Smooth muscle cell (in vitro differentiated cells): ENCODE measurements around the gene AGTPBP1. TPM values are rescaled to one million over a fixed set of nuclear protein-coding genes. Genes with fewer than 3 reads are reported as not detected.

Source experiments
- DNase-seq: peaks from one replicate; lab custom pipeline; 2025; ENCODE audit not compliant: unreplicated experiment; lab: John Stamatoyannopoulos, UW
- H2AFZ ChIP-seq: fragments of 200-600 bp; sonication (generic); 2 replicates; pipeline ENCODE4 v1.6.0; 2016; ENCODE audit warnings: antibody characterized with exemption, low read depth, mild to moderate bottlenecking
- H3F3A ChIP-seq: fragments of 200-600 bp; sonication (generic); 2 replicates; pipeline ENCODE4 v1.6.0; 2017; ENCODE audit warnings: antibody characterized with exemption, low read depth
- H3K27ac ChIP-seq: fragments of 200-600 bp; sonication (generic); 2 replicates; pipeline ENCODE4 v1.5.1; 2016; ENCODE audit warnings: low read depth, mild to moderate bottlenecking
- H3K27me3 ChIP-seq: fragments of 200-600 bp; sonication (generic); 2 replicates; pipeline ENCODE4 v1.6.1; 2016; ENCODE audit warnings: low read depth, mild to moderate bottlenecking
- H3K36me3 ChIP-seq: fragments of 200-600 bp; sonication (generic); 2 replicates; pipeline ENCODE4 v1.5.1; 2016; ENCODE audit warnings: low read depth
- H3K4me1 ChIP-seq: fragments of 200-600 bp; sonication (generic); 2 replicates; pipeline ENCODE4 v1.5.1; 2016; ENCODE audit warnings: low read depth
- H3K4me2 ChIP-seq: fragments of 200-600 bp; sonication (generic); 2 replicates; pipeline ENCODE4 v1.6.0; 2016; ENCODE audit warnings: mild to moderate bottlenecking
- H3K4me3 ChIP-seq: fragments of 200-600 bp; sonication (generic); 2 replicates; pipeline ENCODE4 v1.5.1; 2016; ENCODE audit warnings: mild to moderate bottlenecking
- H3K79me2 ChIP-seq: fragments of 200-600 bp; sonication (generic); 2 replicates; pipeline ENCODE4 v1.6.0; 2016; ENCODE audit warnings: low read depth, mild to moderate bottlenecking
- H3K9ac ChIP-seq: fragments of 200-600 bp; sonication (generic); 2 replicates; pipeline ENCODE4 v1.6.0; 2016; ENCODE audit warnings: low read depth
- H3K9me3 ChIP-seq: fragments of 200-600 bp; sonication (generic); replicated peaks from 2 replicates; pipeline ENCODE4 v1.5.1; 2016; ENCODE audit warnings: low read depth
- H4K20me1 ChIP-seq: fragments of 200-600 bp; sonication (generic); 2 replicates; pipeline ENCODE4 v1.6.0; 2016; ENCODE audit warnings: low read depth
- CTCF ChIP-seq: fragments of 200-600 bp; sonication (generic); IDR thresholded peaks from 2 replicates; pipeline ENCODE4 v1.5.1; 2017; ENCODE audit warnings: borderline replicate concordance, mild to moderate bottlenecking, antibody characterized with exemption; ENCODE audit not compliant: insufficient read depth, poor library complexity, severe bottlenecking
- WGBS: methylation state at CpG from one replicate; pipeline ENCODE4 v1.1.7; 2016; ENCODE audit warnings: low lambda C conversion rate; 5-methylcytosine and 5-hydroxymethylcytosine counted together
- polyA plus RNA-seq: library from polyadenylated mRNA; unstranded; fragments of >200 nt; fragmentation: Nextera tagmentation; extraction: Ambion mirVana; gene quantifications from 2 replicates; pipeline ENCODE4 v1.2.1, GENCODE V29; 2016
- total RNA-seq: library from RNA; depleted of rRNA; stranded (reverse); fragments of >200 nt; gene quantifications from 2 replicates; pipeline ENCODE4 v1.2.3, GENCODE V29; 2014

AGTPBP1 gene
- total and polyA plus RNA-seq, 2 experiments from 2014 or later, result 4.6 to 7.0 TPM

- H3K9ac ChIP-seq, result no peak overlapping the region
- no peak overlapping the region for H3K27ac ChIP-seq
- no peaks in the 10 kb centered on the region for H4K20me1 ChIP-seq
- H3K4me1 ChIP-seq, result no peaks in the 10 kb centered on the region
- no peaks in the 10 kb centered on the region for H3F3A ChIP-seq
- H3K4me3 ChIP-seq, result no peak overlapping the region
- H3K9me3 ChIP-seq, result no peaks in the 10 kb centered on the region
- H3K79me2 ChIP-seq, result no peaks in the 10 kb centered on the region
- no peaks in the 10 kb centered on the region for H3K36me3 ChIP-seq
- 25% methylated on average over 1 of the region's 1 CpG for WGBS
- DNase-seq, result no peak
- H3K4me2 ChIP-seq, result no peak overlapping the region
- no peaks in the 10 kb centered on the region for H3K27me3 ChIP-seq
- H2AFZ ChIP-seq, result no peak overlapping the region
- no peak for TF ChIP-seq CTCF
Measured at GRCh38 chr9:85543196-85543595, 198.6 kb downstream of the AGTPBP1 start.

- H3K4me1 ChIP-seq, result no peaks in the 10 kb centered on the region
- H2AFZ ChIP-seq, result no peak overlapping the region
- H4K20me1 ChIP-seq, result no peaks in the 10 kb centered on the region
- no peak for DNase-seq
- H3K79me2 ChIP-seq, result no peaks in the 10 kb centered on the region
- H3K4me3 ChIP-seq, result no peak overlapping the region
- H3K9ac ChIP-seq, result no peak overlapping the region
- WGBS, result 49% methylated on average over 4 of the region's 4 CpGs
- H3K27ac ChIP-seq, result no peak overlapping the region
- TF ChIP-seq CTCF, result no peak
- H3K27me3 ChIP-seq, result no peaks in the 10 kb centered on the region
- no peaks in the 10 kb centered on the region for H3K9me3 ChIP-seq
- H3K36me3 ChIP-seq, result no peaks in the 10 kb centered on the region
- H3F3A ChIP-seq, result no peaks in the 10 kb centered on the region
- H3K4me2 ChIP-seq, result no peak overlapping the region
Measured at GRCh38 chr9:85541876-85542275, 199.9 kb downstream of the AGTPBP1 start.

GRCh38 chr9:85536514-85536913, 205.2 kb downstream of the AGTPBP1 start:
- 88% methylated on average over 6 of the region's 6 CpGs for WGBS
- no peaks in the 10 kb centered on the region for H3F3A ChIP-seq
- no peak overlapping the region for H3K4me2 ChIP-seq
- no peak overlapping the region for H3K4me3 ChIP-seq
- no peak for DNase-seq
- H3K9me3 ChIP-seq, result no peaks in the 10 kb centered on the region
- peaks cover 3% of the 10 kb centered on the region for H3K27me3 ChIP-seq
- no peak overlapping the region for H2AFZ ChIP-seq
- no peak overlapping the region for H3K9ac ChIP-seq
- TF ChIP-seq CTCF, result no peak
- H4K20me1 ChIP-seq, result no peaks in the 10 kb centered on the region
- no peaks in the 10 kb centered on the region for H3K36me3 ChIP-seq
- no peaks in the 10 kb centered on the region for H3K4me1 ChIP-seq
- no peaks in the 10 kb centered on the region for H3K79me2 ChIP-seq
- no peak overlapping the region for H3K27ac ChIP-seq

- H3K79me2 ChIP-seq, result no peaks in the 10 kb centered on the region
- H2AFZ ChIP-seq, result no peak overlapping the region
- DNase-seq, result no peak
- TF ChIP-seq CTCF, result no peak
- H3K27ac ChIP-seq, result no peak overlapping the region
- H3K36me3 ChIP-seq, result no peaks in the 10 kb centered on the region
- no peak overlapping the region for H3K4me3 ChIP-seq
- no peaks in the 10 kb centered on the region for H3F3A ChIP-seq
- no peaks in the 10 kb centered on the region for H3K9me3 ChIP-seq
- no peak overlapping the region for H3K4me2 ChIP-seq
- H3K9ac ChIP-seq, result no peak overlapping the region
- H3K27me3 ChIP-seq, result peaks cover 3% of the 10 kb centered on the region
- no peaks in the 10 kb centered on the region for H3K4me1 ChIP-seq
- no peaks in the 10 kb centered on the region for H4K20me1 ChIP-seq
- 84% methylated on average over 2 of the region's 2 CpGs for WGBS
Measured at GRCh38 chr9:85536076-85536475, 205.7 kb downstream of the AGTPBP1 start.
